ENCODE measurements around the gene C14orf132. TPM values are rescaled to one million over a fixed set of nuclear protein-coding genes. Genes with fewer than 3 reads are reported as not detected.

C14orf132 gene
- total RNA-seq, 4 donors from 2014 or later = 3.0 to 13.5 (median 3.9) TPM

DNA sequence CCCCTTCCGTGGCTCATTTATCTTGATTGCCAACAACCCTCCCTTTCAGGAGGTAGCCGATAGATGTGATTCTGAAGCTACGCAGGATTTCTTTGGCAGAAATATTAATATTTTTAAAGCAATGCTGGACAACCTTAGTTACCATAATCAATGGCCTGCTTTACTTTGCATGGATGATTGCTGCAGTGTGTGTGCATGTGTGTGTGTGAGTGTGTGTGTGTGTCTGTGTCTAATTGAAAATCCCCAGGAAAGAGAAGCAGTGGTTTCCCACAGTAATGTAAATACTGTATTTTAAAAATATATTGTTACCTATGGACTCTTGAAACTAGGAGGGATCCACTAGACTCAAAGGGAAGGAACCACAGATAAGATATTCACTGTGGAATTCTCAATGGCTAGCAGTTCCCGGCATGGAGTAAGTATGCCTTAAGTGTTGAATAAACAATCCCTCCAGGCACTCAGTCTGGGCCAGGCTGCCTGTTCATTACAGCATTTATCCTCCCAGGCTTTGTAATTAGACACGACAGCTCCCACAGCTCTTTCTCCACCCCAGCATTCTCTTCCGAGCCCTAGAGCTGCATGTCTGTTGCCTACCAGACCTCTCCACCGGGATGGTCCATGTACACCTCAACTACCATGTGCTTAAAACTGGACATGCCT is 22.5 kb upstream of the C14orf132 start:
- intact Hi-C loops (cut with DNase I) = no loop called here

DNA sequence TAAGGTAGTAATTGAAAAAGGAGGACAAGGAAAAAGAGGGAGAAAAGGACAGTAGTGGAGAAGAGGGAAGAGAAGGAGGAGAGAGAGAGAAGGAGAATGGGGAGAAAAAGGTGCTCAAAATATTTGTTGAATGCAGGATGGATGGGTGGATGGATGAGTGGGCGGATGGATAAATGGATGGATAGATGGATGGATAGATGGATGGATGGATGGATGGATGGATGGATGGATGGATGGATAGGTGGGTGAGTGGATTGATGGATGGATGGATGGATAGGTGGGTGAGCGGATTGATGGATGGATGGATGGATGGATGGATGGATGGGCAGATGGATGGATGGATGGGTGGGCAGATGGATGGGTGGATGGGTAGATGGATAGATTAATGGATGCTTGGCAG is 21.3 kb upstream of the C14orf132 start:
- intact Hi-C loops (cut with DNase I) = no loop called here
- TF ChIP-seq POLR2A (IDR thresholded peaks at IDR 0.05) = no peak
- TF ChIP-seq, protein P1, sequence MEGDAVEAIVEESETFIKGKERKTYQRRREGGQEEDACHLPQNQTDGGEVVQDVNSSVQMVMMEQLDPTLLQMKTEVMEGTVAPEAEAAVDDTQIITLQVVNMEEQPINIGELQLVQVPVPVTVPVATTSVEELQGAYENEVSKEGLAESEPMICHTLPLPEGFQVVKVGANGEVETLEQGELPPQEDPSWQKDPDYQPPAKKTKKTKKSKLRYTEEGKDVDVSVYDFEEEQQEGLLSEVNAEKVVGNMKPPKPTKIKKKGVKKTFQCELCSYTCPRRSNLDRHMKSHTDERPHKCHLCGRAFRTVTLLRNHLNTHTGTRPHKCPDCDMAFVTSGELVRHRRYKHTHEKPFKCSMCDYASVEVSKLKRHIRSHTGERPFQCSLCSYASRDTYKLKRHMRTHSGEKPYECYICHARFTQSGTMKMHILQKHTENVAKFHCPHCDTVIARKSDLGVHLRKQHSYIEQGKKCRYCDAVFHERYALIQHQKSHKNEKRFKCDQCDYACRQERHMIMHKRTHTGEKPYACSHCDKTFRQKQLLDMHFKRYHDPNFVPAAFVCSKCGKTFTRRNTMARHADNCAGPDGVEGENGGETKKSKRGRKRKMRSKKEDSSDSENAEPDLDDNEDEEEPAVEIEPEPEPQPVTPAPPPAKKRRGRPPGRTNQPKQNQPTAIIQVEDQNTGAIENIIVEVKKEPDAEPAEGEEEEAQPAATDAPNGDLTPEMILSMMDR (IDR thresholded peaks at IDR 0.05) = no peak
- H3K4me1 ChIP-seq = peaks cover 0 to 20% (median 0%) of the 10 kb centered on the region in 3 donors
- no peaks in the 10 kb centered on the region for H3K36me3 ChIP-seq
- peaks cover 0 to 32% (median 0%) of the 10 kb centered on the region in 4 donors for H3K27me3 ChIP-seq
- no peaks in the 10 kb centered on the region for H3K9me3 ChIP-seq
- DNase-seq = no peak
- no peak overlapping the region for H3K4me3 ChIP-seq
- WGBS, 2 donors = 87 to 91% methylated on average over 2 of the region's 2 CpGs
- H3K27ac ChIP-seq = no peak overlapping the region

More for the DNA sequence above, 22.5 kb upstream of the C14orf132 start:
- Histone ChIP-seq H3K27me3 (peaks cover 0 to 32% (median 0%) of the 10 kb centered on the region in 4 donors), H3K27ac (no peak overlapping the region), H3K4me1 (peaks cover 0 to 29% (median 3%) of the 10 kb centered on the region in 3 donors), H3K9me3 (peaks cover 0 to 5% (median 3%) of the 10 kb centered on the region in 3 donors), H3K4me3 (no peak overlapping the region), H3K36me3 (no peaks in the 10 kb centered on the region)
- WGBS, 2 donors = 42 to 48% methylated on average over 7 of the region's 7 CpGs
- TF ChIP-seq POLR2A (IDR thresholded peaks at IDR 0.05) = no peak
- TF ChIP-seq, protein P1 (IDR thresholded peaks at IDR 0.05) = no peak
- DNase-seq = no peak

DNA sequence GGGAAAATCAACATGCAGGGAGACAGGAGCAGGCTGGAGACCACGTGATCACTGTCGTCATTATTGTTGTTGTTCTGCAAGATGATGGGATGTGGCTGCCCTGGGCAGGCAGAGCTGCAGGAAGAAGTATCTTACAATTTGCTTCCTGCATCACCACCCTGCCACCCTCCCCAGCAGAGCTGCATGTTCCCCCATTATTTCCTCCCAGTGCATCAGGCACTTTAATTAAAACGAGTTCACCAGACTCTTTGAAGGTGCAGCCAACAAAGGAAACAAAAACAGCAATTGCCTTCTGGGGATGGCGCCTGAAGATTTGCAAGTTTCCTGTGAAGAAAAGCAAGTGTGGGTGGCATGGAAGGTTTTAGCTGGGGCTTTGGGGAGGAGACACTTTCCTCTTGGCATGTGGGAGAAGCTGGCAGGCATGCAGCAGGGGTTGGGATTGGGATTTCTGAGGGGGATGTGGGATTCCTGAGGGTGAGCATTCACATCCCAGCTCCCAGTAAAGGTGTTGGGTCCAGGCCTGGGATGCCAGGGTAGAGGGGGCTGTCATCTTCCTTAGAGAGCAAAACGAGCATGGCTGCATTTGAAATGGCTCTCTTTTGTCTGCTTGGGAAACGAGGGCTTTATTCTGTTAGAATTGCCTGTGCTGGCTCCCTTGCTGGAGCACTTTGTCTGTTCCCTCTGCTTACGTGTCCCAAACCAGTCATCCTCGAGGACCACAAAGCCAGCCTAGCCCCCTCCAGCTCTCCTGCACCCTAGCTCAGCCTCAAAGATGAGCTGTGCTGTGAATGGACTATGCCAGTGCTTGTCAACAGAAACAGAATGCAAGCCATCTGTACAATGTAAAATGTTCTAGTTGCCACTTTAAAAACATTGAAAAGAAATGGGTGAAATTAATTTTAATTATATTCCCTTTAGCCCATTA is 11.5 kb upstream of the C14orf132 start:
- WGBS, 2 donors = 27 to 36% methylated on average over 5 to 8 of the region's 8 CpGs
- H3K4me3 ChIP-seq = no peak overlapping the region
- TF ChIP-seq POLR2A (IDR thresholded peaks at IDR 0.05) = no peak
- TF ChIP-seq, protein P1 (IDR thresholded peaks at IDR 0.05) = no peak
- H3K27ac ChIP-seq = no peak overlapping the region
- H3K4me1 ChIP-seq = peaks cover 0 to 10% (median 0%) of the 10 kb centered on the region in 3 donors
- DNase-seq = no peak
- H3K27me3 ChIP-seq = no peaks in the 10 kb centered on the region
- intact Hi-C loops (cut with DNase I) = no loop called here
- no peaks in the 10 kb centered on the region for H3K9me3 ChIP-seq
- H3K36me3 ChIP-seq = no peaks in the 10 kb centered on the region

DNA sequence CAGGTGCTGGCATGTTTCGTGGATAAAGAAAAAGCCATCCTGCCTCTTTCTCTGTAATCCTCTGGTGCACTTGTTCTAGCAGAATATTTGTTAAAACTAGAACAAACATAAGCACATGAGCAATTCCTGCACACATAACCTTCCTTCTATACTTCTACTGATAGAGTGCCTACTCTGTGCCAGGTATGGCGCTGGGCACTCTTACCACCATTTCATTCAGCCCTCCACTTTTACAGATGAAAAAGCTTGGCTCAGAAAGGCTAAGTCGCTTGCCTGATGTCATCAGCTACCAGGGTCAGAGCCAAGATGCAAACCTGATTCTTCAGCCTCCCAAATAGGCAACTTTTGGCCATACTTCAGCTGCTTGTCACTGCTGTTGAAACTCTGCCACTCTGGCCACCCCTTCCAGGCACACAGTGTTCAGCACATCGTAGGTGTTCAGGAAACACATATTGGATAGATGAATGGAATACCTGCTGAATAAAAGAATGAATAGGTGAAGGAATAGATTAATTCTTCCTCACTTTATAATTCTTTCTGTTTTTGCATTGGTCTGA is 10.0 kb upstream of the C14orf132 start:
- intact Hi-C loops (cut with DNase I) = no loop called here
- 36 to 52% methylated on average over 4 of the region's 4 CpGs for WGBS, 2 donors
- Histone ChIP-seq H3K36me3 (no peaks in the 10 kb centered on the region), H3K27me3 (no peaks in the 10 kb centered on the region), H3K4me3 (no peak overlapping the region), H3K9me3 (no peaks in the 10 kb centered on the region), H3K4me1 (peaks cover 0 to 10% (median 0%) of the 10 kb centered on the region in 3 donors), H3K27ac (no peak overlapping the region)
- DNase-seq = no peak
- TF ChIP-seq, protein P1 (IDR thresholded peaks at IDR 0.05) = no peak

Measured in esophagus squamous epithelium (tissue), 5 donors.